Mucosa of rectum (tissue), 2 donors: ENCODE results near the gene LYRM4.

Experiments used
- H3K27ac ChIP-seq, 2 donors: one replicate each; pipeline ENCODE4 v1.7.0; 2013; ENCODE audit warnings: inconsistent platforms in 2 of 2, low read depth in 2 of 2, low read length in 2 of 2
- H3K27me3 ChIP-seq, 2 donors: one replicate each; pipeline ENCODE4 v1.7.0; 2013; ENCODE audit warnings: low read length in 2 of 2; ENCODE audit not compliant: control insufficient read depth in 2 of 2, insufficient read depth in 2 of 2
- H3K36me3 ChIP-seq, 2 donors: one replicate each; pipeline ENCODE4 v1.7.0; 2013; ENCODE audit warnings: low read length in 2 of 2; ENCODE audit not compliant: control insufficient read depth in 2 of 2, insufficient read depth in 2 of 2
- H3K4me1 ChIP-seq, 2 donors: one replicate each; pipeline ENCODE4 v1.7.0; 2013; ENCODE audit warnings: low read length in 2 of 2, mild to moderate bottlenecking in 1 of 2; ENCODE audit not compliant: control insufficient read depth in 2 of 2, insufficient read depth in 2 of 2
- H3K4me3 ChIP-seq, 2 donors: one replicate each; pipeline ENCODE4 v1.7.0; 2013; ENCODE audit warnings: low read length in 2 of 2
- H3K9ac ChIP-seq, 2 donors: one replicate each; pipeline ENCODE4 v1.7.0; 2013; ENCODE audit warnings: low read length in 2 of 2, low read depth in 1 of 2, mild to moderate bottlenecking in 1 of 2
- H3K9me3 ChIP-seq, 2 donors: one replicate each; pipeline ENCODE4 v1.7.0; 2013; ENCODE audit warnings: low read length in 2 of 2; ENCODE audit not compliant: control insufficient read depth in 2 of 2
- donor health status: healthy.
- donor health status: Normal muscosa, but diverticular disease.

Gene LYRM4

GRCh38 chr6:5270093-5270680 lies 9.4 kb upstream of the LYRM4 start:
- H3K4me1 ChIP-seq: no peaks in the 10 kb centered on the region
- no peaks in the 10 kb centered on the region for H3K9me3 ChIP-seq
- H3K9ac ChIP-seq: no peak overlapping the region

GRCh38 chr6:5266423-5266822 lies 5.7 kb upstream of the LYRM4 start:
- H3K4me3 ChIP-seq: no peak overlapping the region
- H3K9ac ChIP-seq: no peak overlapping the region
- H3K27ac ChIP-seq: no peak overlapping the region
- peaks cover 3 to 8% of the 10 kb centered on the region in 2 donors for H3K4me1 ChIP-seq
- no peaks in the 10 kb centered on the region for H3K36me3 ChIP-seq
- no peaks in the 10 kb centered on the region for H3K27me3 ChIP-seq
- no peaks in the 10 kb centered on the region for H3K9me3 ChIP-seq

More at GRCh38 chr6:5270093-5270680, 9.4 kb upstream of the LYRM4 start:
- Histone ChIP-seq H3K27ac (no peak overlapping the region), H3K4me3 (no peak overlapping the region), H3K36me3 (peaks cover 0 to 2% of the 10 kb centered on the region in 2 donors), H3K27me3 (no peaks in the 10 kb centered on the region)

DNA sequence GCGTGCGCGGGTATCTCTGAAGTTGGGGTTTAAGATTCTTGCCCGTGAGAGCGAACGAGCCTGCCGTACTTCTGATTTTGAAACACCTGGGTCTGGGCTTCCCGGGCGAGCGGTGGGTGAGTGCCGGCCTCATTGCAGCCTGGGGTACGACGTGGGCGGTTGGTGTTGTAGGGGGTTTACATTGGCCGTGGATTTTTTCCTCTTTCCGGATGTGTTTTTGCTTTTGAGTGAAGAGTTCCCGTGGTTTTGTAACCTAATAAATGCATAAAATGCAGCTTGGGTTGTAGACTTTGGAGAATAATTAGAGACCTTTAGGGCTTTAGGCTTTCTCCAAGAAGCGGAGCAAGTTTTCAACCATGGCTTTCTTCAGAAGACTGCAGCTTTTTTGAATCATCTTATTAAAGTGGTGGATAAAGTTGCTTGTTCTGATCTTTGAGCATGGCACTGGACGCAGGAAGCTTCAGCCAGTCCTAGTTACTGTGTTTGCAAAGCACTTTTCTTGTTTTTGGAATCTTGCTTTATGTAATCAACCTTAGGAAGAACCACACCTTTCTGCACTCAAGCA lies 877 bp upstream of the LYRM4 start:
- Histone ChIP-seq H3K4me1 (peaks cover 9 to 13% of the 10 kb centered on the region in 2 donors), H3K27me3 (no peaks in the 10 kb centered on the region), H3K27ac (peak overlapping the region; percentile 99), H3K36me3 (no peaks in the 10 kb centered on the region), H3K9ac (peak overlapping the region; percentile 83 to 97), H3K9me3 (no peaks in the 10 kb centered on the region), H3K4me3 (peak overlapping the region; percentile 91 to 96)

DNA sequence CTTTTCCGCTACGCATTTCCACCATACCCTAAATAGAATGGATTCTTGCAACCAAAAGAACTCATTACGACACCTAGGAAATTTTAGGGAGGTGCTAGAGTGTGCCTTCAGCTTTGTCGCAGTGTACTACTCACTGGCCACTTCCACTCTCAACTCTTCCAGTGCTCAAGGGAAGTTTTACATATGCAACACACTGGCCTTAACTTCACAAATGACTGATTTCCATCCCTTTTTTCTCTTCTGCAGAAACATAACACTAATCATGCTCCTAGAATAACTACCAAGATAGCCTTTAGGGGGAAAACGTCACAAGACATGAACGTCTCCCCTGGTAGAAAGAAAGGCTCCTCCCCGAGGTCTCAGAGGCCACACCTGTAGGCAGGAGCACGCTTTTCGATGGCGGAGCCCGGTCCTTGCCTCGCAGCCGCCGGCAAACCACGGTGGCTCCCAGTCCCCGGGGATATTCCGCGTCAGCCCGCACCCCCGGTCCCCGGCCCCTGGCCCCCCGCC lies 584 bp downstream of the LYRM4 start:
- no peaks in the 10 kb centered on the region for H3K9me3 ChIP-seq
- peaks cover 9 to 13% of the 10 kb centered on the region in 2 donors for H3K4me1 ChIP-seq
- H3K27me3 ChIP-seq: no peaks in the 10 kb centered on the region
- H3K9ac ChIP-seq: peak overlapping the region; percentile 46 to 54
- H3K4me3 ChIP-seq: peak overlapping the region; percentile 91 to 96
- H3K36me3 ChIP-seq: no peaks in the 10 kb centered on the region
- peak overlapping the region; percentile 64 to 99 for H3K27ac ChIP-seq

DNA sequence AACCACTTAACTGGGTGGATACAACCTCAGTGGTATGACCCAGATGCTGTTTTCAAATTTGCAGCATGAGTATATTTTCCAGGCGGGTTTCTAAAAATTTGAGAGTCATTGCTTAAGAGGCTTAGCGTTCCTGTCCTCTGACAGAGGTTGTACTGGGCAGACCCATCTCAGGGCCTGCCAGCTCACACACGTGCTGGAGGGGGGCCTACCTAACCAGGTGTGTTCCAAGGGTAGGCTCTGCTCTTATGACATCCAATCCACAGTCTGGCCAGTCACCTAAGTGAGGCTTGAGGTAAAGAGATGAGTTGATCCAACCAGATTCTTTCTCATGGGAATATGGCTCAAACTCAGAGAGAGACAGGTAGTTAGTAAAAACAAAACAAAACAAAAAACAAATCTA lies 1.3 kb downstream of the LYRM4 start:
- peaks cover 9 to 13% of the 10 kb centered on the region in 2 donors for H3K4me1 ChIP-seq
- H3K4me3 ChIP-seq: peak overlapping the region in 1 of 2 donors; percentile 91
- no peaks in the 10 kb centered on the region for H3K9me3 ChIP-seq
- H3K27me3 ChIP-seq: no peaks in the 10 kb centered on the region
- H3K27ac ChIP-seq: no peak overlapping the region
- H3K9ac ChIP-seq: no peak overlapping the region
- H3K36me3 ChIP-seq: no peaks in the 10 kb centered on the region

- Histone ChIP-seq H3K9ac (no peak overlapping the region), H3K4me1 (peaks cover 9 to 11% of the 10 kb centered on the region in 2 donors), H3K4me3 (no peak overlapping the region), H3K27ac (no peak overlapping the region), H3K36me3 (no peaks in the 10 kb centered on the region), H3K9me3 (no peaks in the 10 kb centered on the region), H3K27me3 (no peaks in the 10 kb centered on the region)
Observed at GRCh38 chr6:5257400-5257799, 3.4 kb downstream of the LYRM4 start.

DNA sequence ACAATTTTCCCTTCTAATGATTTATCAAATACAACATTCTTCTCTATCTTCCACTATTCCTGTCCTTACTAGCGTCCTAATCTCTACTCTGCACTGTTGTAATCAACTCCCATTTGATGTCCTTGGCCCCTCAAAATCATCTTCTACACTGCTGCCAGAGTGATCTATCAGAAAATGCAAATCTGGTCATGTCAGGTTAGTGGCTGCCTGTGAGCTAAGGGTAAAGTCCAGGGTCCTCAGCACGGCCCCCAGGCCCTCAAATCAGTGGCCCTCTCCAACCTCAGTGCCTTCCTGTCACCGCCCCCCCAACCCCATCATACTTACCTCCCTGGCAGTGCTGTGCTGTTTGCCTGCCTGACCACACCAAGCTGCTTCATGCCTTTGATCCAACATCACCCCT lies 3.8 kb downstream of the LYRM4 start:
- H3K9ac ChIP-seq: no peak overlapping the region
- no peaks in the 10 kb centered on the region for H3K9me3 ChIP-seq
- no peaks in the 10 kb centered on the region for H3K27me3 ChIP-seq
- H3K27ac ChIP-seq: no peak overlapping the region
- H3K4me3 ChIP-seq: no peak overlapping the region
- H3K4me1 ChIP-seq: peaks cover 6 to 7% of the 10 kb centered on the region in 2 donors
- H3K36me3 ChIP-seq: no peaks in the 10 kb centered on the region

GRCh38 chr6:5250911-5251310 lies 9.8 kb downstream of the LYRM4 start:
- Histone ChIP-seq H3K4me1 (no peaks in the 10 kb centered on the region), H3K4me3 (no peak overlapping the region), H3K27me3 (no peaks in the 10 kb centered on the region), H3K27ac (no peak overlapping the region), H3K9ac (no peak overlapping the region), H3K36me3 (peaks cover 0 to 3% of the 10 kb centered on the region in 2 donors), H3K9me3 (no peaks in the 10 kb centered on the region)

GRCh38 chr6:5250451-5250850 lies 10.3 kb downstream of the LYRM4 start:
- H3K4me1 ChIP-seq: no peaks in the 10 kb centered on the region
- H3K9ac ChIP-seq: no peak overlapping the region
- no peak overlapping the region for H3K27ac ChIP-seq
- H3K36me3 ChIP-seq: peaks cover 0 to 3% of the 10 kb centered on the region in 2 donors
- H3K4me3 ChIP-seq: no peak overlapping the region
- H3K9me3 ChIP-seq: no peaks in the 10 kb centered on the region
- no peaks in the 10 kb centered on the region for H3K27me3 ChIP-seq

DNA sequence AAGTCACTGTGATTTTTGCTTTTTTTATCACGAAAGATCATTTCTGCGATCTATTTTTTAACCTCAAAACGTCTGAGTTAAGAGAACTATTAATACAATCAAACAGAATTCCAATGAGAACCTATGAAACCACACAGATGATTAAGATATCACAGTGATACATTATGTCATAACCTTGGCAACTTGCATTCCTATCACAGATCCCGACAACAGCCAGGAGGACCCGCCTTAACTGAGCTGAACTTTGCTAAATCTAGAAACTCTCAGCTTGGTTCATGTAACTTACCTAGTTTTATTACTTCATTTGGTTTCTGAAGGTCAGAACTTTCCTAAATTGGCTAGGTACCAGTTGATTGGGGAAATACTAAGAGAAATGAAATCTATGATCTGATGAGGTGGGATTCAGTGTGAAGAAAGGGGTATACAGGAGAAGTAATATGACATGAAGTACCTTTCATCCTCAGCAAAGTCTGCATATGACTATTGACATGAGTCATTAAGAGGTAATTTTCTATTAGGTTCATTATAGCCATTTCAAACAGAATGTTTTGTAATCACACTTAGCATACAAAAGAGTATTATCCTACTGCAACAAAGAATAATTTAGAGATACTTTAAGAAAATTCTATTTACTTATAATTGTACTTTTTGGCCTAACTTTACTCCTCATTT lies 11.2 kb downstream of the LYRM4 start:
- no peaks in the 10 kb centered on the region for H3K27me3 ChIP-seq
- no peak overlapping the region for H3K9ac ChIP-seq
- H3K36me3 ChIP-seq: peaks cover 0 to 3% of the 10 kb centered on the region in 2 donors
- H3K27ac ChIP-seq: no peak overlapping the region
- H3K9me3 ChIP-seq: no peaks in the 10 kb centered on the region
- H3K4me1 ChIP-seq: no peaks in the 10 kb centered on the region
- no peak overlapping the region for H3K4me3 ChIP-seq
